K562 (cell line): ENCODE results near the gene TLK2.

ENCODE experiments used
- EP300 ChIP-seq: IDR thresholded peaks from 2 replicates; pipeline ENCODE4 v1.6.1; 2012; ENCODE audit warnings: low read length, improper control_type of control experiment
- HLTF ChIP-seq: fragments of 450-650 bp; IDR thresholded peaks from 2 replicates; pipeline ENCODE4 v1.6.1; 2016
- MAFG ChIP-seq: fragments of 450-650 bp; conservative IDR thresholded peaks from 2 replicates; pipeline ENCODE4 v1.6.1; 2016; ENCODE audit warnings: missing genetic modification characterization, missing compliant biosample characterization
- ZBTB8A ChIP-seq: fragments of 450-650 bp; IDR thresholded peaks from 2 replicates; pipeline ENCODE4 v1.6.1; 2018; ENCODE audit warnings: mild to moderate bottlenecking, moderate library complexity; ENCODE audit not compliant: partially characterized antibody
- ZNF274 ChIP-seq: IDR thresholded peaks from 2 replicates; pipeline ENCODE4 v1.6.1; 2011; ENCODE audit warnings: low read depth, mild to moderate bottlenecking, low read length, moderate library complexity, borderline replicate concordance

GRCh38 chr17:62616993-62617893 lies 138.6 kb downstream of the TLK2 start:
- no peak for TF ChIP-seq EP300
- TF ChIP-seq ZBTB8A: no peak
- no peak for TF ChIP-seq MAFG (tag)
- no peak for TF ChIP-seq ZNF274
- no peak for TF ChIP-seq HLTF
